ENCODE results near the gene ANKS3. TPM values are rescaled to one million over a fixed set of nuclear protein-coding genes. Genes with fewer than 3 reads are reported as not detected.
A peak's percentile ranks its signal among the peaks of the same experiment; 100 is the strongest.
"Not testable (repeated sequence)": the region's sequence is repeated elsewhere in the genome, so short reads cannot be mapped to it uniquely, and the experiment has no call there.

The ANKS3 gene
- total RNA-seq, 1 donor from 2014 or later, result 26.1 TPM

- DNase-seq (ENCODE audit: low spot score in 2 of 2) (no peak), FAIRE-seq (no peak)
These were observed 26.3 kb upstream of the ANKS3 start for GRCh38 chr16:4760221-4760910.

DNA sequence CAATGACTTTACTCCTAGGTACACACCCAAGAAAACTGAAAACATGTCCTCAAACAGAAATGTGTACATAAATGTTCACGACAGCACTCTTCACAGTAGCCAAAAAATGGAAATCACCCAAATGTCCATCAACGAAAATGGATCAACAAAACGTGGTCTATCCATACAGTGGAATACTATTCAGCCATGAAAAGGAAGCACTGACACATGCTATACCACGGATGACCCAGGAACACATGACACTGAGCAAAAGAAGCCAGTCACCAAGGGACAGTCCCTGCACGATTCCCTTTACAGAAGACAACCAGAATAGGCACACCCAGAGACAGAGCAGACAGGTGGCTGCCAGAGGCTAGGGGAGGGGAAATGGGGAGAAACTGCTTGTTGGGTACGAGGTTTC, 21.6 kb upstream of the ANKS3 start:
- FAIRE-seq (no peak), DNase-seq (ENCODE audit: low spot score in 2 of 2) (no peak)

- FAIRE-seq, result no peak
- no peak for DNase-seq (ENCODE audit: low spot score in 2 of 2)
These were observed 20.8 kb upstream of the ANKS3 start for GRCh38 chr16:4754865-4755264.

- FAIRE-seq (no peak), DNase-seq (ENCODE audit: low spot score in 2 of 2) (no peak)
These were observed 19.2 kb upstream of the ANKS3 start for GRCh38 chr16:4753227-4753626.

GRCh38 chr16:4752351-4753100, 18.5 kb upstream of the ANKS3 start:
- FAIRE-seq, result no peak

DNA sequence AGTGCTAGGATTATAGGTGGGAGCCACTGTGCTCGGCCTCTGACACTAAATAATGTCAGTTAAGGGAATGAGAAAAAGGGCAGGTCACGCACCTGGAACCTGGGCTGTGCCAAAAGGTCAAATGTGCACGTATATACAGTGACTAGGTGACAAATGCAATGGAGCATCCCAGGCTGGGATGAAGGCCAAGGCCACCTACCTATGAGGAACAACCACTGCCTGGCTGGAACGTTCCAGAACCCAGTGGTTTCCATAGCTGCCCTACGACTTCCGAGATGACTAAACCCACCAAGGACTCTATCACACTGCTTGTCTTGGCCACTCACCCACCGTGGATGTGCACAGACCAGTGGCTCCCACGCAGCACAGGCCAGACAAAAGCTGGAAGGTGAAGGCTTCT, 16.8 kb upstream of the ANKS3 start:
- FAIRE-seq, result no peak
- no peak for DNase-seq (ENCODE audit: low spot score in 2 of 2)

More at GRCh38 chr16:4752351-4753100, 18.5 kb upstream of the ANKS3 start:
- no peak for DNase-seq (ENCODE audit: low spot score in 2 of 2)

- FAIRE-seq (no peak), DNase-seq (ENCODE audit: low spot score in 2 of 2) (no peak)
These were observed 15.7 kb upstream of the ANKS3 start for GRCh38 chr16:4749700-4750257.

GRCh38 chr16:4748682-4749411, 14.8 kb upstream of the ANKS3 start:
- DNase-seq (ENCODE audit: low spot score in 2 of 2), result no peak
- no peak for FAIRE-seq

- FAIRE-seq (no peak), DNase-seq (ENCODE audit: low spot score in 2 of 2) (no peak)
These were observed 14.0 kb upstream of the ANKS3 start for GRCh38 chr16:4747906-4748681.

DNA sequence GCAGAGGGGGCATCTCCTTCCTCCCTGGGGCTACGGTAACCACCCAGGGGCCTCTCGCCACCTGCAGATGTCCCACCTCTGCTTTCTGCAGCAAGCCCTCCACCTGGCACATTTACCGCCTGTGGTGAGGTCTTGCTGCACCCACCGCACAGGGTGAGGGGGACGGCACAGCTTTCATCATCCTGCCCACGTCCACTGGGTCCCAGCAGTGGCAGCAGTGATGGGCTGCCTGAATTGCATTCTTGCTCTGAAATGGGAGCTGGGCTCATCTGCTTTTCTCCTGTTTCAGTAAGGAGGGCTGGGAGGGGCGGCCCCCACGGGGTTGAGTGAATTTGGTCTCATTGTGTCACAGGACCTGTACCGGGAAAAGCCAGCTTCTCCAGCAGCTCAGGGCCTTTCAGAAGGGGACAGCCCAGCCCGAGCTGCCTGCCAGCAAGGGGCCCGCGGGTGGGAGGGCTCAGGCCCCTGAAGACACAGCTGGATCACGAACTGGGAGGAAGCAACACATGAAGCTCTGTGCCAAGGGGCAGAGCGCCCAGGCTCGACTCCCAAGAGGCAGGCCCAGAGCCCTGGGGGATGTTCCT, 13.0 kb upstream of the ANKS3 start:
- DNase-seq (ENCODE audit: low spot score in 2 of 2), result peak in 1 of 2 donors; percentile 36
- no peak for FAIRE-seq

DNA sequence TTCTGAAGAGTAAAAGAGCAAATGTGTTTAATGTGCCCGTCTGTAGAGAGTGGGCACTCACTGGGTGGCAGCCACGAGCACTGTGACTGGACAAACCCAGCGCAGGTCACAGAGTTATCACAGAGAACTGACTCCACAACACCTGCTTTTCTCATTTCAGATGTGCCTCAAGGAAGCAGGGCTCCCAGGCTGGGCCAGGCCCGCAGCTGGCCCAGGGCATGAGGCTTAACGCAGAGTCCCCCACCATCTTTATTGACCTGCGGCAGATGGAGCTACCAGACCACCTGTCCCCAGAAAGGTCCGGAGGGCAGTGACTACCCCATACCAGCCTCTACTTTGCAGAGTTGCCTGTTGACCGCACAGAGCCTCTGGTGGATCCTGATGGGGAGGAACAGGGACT, 12.1 kb upstream of the ANKS3 start:
- no peak for FAIRE-seq

GRCh38 chr16:4745274-4745569, 11.2 kb upstream of the ANKS3 start:
- FAIRE-seq (no peak), DNase-seq (ENCODE audit: low spot score in 2 of 2) (no peak)

More for the DNA sequence above, 12.1 kb upstream of the ANKS3 start:
- DNase-seq (ENCODE audit: low spot score in 2 of 2), result no peak

DNA sequence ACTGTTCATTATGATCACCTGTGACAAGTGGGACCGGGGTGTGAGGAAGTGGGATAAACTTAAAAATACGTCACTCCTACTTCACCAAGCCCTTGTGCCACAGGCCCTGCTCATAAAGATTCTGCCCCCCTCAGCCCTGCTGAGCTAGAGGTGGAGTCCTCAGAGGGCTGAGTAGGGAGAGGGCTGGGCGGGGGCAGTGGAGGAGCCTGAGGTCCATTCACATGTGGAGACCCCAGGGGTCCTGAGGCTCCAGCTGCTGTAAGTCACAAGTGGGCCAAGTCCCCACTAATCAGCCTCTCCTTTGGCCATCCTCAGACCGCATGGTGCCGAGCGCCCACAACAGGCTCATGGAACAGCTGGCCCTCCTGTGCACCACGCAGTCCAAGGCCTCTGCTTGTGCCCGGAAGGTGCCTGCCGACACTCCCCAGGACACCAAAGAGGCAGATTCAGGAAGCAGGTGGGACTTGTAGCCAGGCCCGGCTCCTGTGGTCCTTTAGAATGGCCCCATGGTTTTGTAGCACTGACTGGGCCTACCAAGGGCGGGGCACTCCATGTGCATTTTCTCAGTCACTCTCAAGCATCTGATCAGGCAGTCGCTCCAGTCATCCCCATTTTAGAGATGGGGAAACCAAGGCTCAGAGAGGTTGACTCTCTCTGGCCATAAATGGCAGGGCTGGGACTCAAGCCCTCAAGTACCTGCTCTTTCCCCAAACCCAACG, 10.6 kb upstream of the ANKS3 start:
- FAIRE-seq, result no peak

GRCh38 chr16:4743226-4743878, 9.3 kb upstream of the ANKS3 start:
- DNase-seq (ENCODE audit: low spot score in 2 of 2) (no peak), FAIRE-seq (no peak)

More for the DNA sequence above, 10.6 kb upstream of the ANKS3 start:
- no peak for DNase-seq (ENCODE audit: low spot score in 2 of 2)

- not testable (repeated sequence) for FAIRE-seq; DNase-seq (ENCODE audit: low spot score in 2 of 2)
These were observed 4.3 kb upstream of the ANKS3 start for GRCh38 chr16:4738370-4738769.

DNA sequence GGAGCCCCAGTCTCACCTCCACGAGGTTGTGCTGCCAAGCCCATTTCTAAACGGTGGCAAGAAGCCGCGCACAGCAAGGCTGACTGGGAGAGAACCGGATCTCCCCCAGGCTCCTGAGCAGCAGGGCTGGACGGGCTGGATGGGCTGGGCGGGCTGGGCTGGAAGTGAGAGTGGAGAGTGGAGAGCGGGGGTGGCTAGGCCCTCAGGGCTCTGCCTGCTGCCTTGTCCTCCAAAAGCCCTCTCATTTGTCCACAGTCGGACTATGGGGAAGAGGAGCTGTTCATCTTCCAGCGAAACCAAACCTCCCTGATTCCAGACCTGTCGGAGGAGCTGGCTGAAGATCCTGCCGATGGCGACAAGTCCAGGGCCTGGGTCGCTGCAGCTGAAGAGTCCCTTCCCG, 3.5 kb upstream of the ANKS3 start:
- FAIRE-seq, result no peak

GRCh38 chr16:4736546-4736945, 2.5 kb upstream of the ANKS3 start:
- DNase-seq (ENCODE audit: low spot score in 2 of 2), result no peak
- no peak for FAIRE-seq

More for the DNA sequence above, 3.5 kb upstream of the ANKS3 start:
- DNase-seq (ENCODE audit: low spot score in 2 of 2), result no peak

GRCh38 chr16:4734730-4735535, 862 bp upstream of the ANKS3 start:
- DNase-seq (ENCODE audit: low spot score in 2 of 2), result peak; percentile 84 to 87
- no peak for FAIRE-seq
